ENCODE data around the gene RRP1.

Gene RRP1

DNA sequence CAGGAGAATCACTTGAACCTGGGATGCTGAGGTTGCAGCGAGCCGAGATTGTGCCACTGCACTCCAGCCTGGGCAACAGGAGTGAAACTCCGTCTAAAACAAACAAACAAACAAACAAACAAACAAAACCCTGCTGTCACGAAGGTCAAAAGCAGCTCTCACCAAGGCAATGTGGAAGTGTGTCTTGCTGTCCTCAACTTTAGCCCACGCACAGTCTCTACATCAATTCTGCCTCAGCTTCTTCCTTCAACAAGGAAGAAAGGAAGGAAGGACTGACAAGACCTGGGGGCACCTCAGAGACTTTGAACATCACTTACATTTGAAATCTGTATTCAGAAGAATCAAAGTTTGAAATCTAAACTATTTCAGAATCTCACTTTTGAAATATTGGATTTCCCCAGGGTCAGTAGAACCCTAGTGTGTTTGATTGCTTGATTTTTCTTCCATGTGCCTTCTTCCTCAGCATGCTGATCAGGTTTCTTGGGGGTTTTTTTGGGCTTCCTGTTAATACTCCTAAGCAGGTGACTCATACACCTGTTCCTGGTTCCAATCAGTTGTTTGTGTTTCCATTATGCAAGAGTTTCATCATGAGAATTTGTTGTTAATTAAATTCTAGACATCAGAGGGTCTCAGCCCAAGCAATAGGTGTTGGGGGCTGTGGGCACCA lies 6.8 kb upstream of the RRP1 start:
- TF ChIP-seq, protein P1, sequence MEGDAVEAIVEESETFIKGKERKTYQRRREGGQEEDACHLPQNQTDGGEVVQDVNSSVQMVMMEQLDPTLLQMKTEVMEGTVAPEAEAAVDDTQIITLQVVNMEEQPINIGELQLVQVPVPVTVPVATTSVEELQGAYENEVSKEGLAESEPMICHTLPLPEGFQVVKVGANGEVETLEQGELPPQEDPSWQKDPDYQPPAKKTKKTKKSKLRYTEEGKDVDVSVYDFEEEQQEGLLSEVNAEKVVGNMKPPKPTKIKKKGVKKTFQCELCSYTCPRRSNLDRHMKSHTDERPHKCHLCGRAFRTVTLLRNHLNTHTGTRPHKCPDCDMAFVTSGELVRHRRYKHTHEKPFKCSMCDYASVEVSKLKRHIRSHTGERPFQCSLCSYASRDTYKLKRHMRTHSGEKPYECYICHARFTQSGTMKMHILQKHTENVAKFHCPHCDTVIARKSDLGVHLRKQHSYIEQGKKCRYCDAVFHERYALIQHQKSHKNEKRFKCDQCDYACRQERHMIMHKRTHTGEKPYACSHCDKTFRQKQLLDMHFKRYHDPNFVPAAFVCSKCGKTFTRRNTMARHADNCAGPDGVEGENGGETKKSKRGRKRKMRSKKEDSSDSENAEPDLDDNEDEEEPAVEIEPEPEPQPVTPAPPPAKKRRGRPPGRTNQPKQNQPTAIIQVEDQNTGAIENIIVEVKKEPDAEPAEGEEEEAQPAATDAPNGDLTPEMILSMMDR (conservative IDR thresholded peaks at IDR 0.05; ENCODE audit: low read depth): no peak
- no peak overlapping the region; the same call in 1 of the 2 replicates for H3K27ac ChIP-seq
- DNase-seq (ENCODE audit: low spot score): peak; percentile 35
- ChIA-PET CTCF (no interaction called here), POLR2A (ENCODE audit: low non-redundant PET) (no interaction called here)

DNA sequence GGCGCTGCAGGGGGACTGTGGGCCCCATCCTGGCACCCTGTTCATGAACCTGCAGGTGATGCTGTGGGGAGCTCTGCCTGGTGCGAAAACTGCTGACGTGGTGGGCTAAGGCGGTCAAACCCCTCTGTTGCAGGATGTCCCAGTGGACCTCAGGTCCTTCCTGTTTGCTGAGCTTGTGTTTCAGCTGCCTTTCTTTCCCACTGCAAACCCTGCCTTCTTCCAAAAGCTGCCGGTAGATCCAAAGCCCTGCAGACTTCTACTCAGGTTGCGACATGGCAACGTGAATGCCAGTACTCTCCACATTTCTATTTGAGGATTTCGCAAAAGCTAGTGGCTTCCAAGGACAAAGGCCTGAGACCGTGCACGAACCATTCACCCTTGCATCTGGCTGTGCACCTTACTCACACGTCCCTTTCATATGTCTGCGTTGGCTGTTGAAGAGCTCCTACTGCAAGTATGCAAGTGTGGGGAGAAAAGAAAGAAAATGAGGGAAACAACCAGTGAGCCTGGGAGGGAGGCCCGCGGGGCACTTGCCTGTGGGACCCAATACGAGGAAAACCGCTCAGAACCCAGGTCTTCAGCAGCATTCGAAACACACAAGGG lies 6.2 kb upstream of the RRP1 start:
- H3K27ac ChIP-seq: peak overlapping the region; percentile 8; the same call in 1 of the 2 replicates
- ChIA-PET CTCF (no interaction called here), POLR2A (ENCODE audit: low non-redundant PET) (no interaction called here)
- TF ChIP-seq, protein P1 (conservative IDR thresholded peaks at IDR 0.05; ENCODE audit: low read depth): no peak
- DNase-seq (ENCODE audit: low spot score): no peak

DNA sequence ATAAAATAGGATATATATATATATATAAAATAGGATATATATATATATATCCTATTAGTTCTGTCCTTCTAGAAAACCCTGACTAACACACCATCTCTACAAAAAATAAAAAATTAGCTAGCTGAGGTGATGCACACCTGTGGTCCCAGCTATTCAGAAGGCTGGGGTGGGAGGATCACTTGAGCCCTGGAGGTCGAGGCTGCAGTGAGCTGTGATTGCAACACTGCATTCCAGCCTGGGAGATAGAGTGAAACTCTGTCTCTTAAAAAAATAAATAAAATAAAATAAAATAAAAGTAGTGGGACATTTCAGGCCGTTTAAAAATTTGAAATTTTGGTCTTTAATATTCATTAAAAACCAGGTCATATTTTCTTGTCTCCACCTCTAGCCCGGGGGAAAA lies 4.2 kb upstream of the RRP1 start:
- POLR2A ChIA-PET (ENCODE audit: low non-redundant PET): no interaction called here
- TF ChIP-seq, protein P1 (conservative IDR thresholded peaks at IDR 0.05; ENCODE audit: low read depth): no peak
- H3K27ac ChIP-seq: peak overlapping the region; percentile 48
- CTCF ChIA-PET: interaction anchor here (0.7 kb wide), 1 partner anchor 808 kb away, joined by 3 read pairs; no protein-coding TSS in a partner anchor
- DNase-seq (ENCODE audit: low spot score): no peak

DNA sequence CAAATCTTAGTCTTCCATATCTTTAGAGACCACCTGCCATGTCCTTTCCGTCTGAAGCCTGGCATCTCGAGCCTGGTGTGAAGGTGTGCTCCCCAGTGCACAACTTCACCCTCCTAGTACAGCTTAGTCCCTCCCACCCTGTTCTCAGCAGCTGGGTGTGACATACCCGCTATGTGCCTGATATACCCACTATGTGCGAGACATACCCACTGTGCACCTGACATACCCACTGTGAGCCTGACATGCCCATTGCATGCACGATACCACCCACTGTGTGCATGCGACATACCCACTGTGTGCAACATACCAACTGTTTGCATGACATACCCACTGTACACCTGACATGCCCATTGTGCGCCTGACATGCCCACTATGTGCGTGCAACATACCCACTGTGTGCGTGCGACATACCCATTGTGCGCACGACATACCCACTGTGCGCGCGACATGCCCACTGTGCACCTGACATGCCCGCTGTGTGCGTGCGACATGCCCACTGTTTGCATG lies 3.0 kb upstream of the RRP1 start:
- DNase-seq (ENCODE audit: low spot score): no peak
- ChIA-PET POLR2A (ENCODE audit: low non-redundant PET) (interaction anchor here (0.5 kb wide), 1 partner anchor 301 kb away, joined by 3 read pairs; no protein-coding TSS in a partner anchor), CTCF (no interaction called here)
- TF ChIP-seq, protein P1 (conservative IDR thresholded peaks at IDR 0.05; ENCODE audit: low read depth): no peak
- peak overlapping the region; percentile 48 for H3K27ac ChIP-seq

DNA sequence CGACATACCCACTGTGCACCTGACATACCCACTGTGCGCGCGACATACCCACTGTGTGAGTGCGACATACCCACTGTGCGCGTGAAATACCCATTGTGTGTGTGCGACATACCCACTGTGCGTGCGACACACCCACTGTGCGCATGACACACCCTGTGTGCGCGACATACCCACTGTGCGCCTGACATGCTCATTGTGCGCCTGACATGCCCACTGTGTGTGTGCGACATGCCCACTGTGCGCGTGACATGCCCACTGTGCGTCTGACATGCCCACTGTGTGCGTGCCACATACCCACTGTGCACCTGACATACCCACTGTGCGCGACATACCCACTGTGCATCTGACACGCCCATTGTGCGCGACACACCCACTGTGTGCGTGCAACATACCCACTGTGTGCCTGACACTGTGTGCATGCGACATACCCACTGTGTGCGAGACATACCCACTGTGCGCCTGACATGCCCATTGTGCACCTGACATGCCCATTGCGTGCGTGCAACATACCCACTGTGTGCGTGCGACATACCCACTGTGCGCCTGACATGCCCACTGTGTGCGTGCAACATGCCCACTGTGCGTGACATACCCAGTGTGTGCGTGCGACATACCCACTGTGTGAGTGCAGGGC lies 2.5 kb upstream of the RRP1 start:
- ChIA-PET CTCF (no interaction called here), POLR2A (ENCODE audit: low non-redundant PET) (no interaction called here)
- no peak overlapping the region for H3K27ac ChIP-seq
- DNase-seq (ENCODE audit: low spot score): no peak
- TF ChIP-seq, protein P1 (conservative IDR thresholded peaks at IDR 0.05; ENCODE audit: low read depth): no peak

DNA sequence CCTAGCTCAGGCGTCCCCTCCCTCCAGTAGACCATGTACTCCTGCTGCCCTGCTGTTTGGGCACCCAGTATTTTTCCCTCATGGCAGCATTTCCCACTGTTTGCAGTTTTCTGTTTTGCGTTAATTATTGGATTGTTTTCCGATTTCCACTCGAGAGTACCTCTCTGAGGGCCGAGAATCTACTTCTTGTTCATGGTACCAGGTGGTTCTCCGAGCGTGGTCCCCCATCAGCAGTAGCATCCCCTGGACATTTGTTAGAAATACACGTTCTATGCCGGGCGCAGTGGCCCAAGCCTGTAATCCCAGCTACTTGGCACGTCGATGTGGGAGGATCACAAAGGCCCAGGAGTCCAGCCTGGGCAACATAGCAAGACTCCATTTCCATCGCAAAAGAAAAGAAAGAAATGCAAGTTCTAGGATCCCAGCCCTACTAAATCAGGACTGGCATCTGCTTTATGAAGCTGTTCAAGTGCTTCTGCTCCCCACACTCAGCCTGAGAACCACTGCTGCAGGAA lies 690 bp downstream of the RRP1 start:
- POLR2A ChIA-PET (ENCODE audit: low non-redundant PET): interaction anchor here (0.7 kb wide), 1 partner anchor 47 kb away, joined by 4 read pairs; no protein-coding TSS in a partner anchor

More for the DNA sequence above, 690 bp downstream of the RRP1 start:
- DNase-seq (ENCODE audit: low spot score): no peak
- TF ChIP-seq, protein P1 (conservative IDR thresholded peaks at IDR 0.05; ENCODE audit: low read depth): no peak
- H3K27ac ChIP-seq: peak overlapping the region; percentile 91
- CTCF ChIA-PET: interaction anchor here (0.5 to 1.6 kb wide), 8 partner anchors 10 to 217 kb away, joined by 3 to 8 read pairs (median 3); no protein-coding TSS in a partner anchor

Measured in RWPE1 (cell line).